Ramos (cell line): ENCODE results near the gene PITPNC1.
"Not testable (repeated sequence)": the region's sequence is repeated elsewhere in the genome, so short reads cannot be mapped to it uniquely, and the experiment has no call there.

ENCODE experiments used
- in situ Hi-C: fragments of 300-500 bp; cut with MboI; formaldehyde crosslinking; loops from one replicate; pipeline ENCODE4 v1.14.3; 2022; ENCODE audit warnings: low sequenced_read_pairs; ENCODE audit not compliant: unreplicated experiment

The PITPNC1 gene

GRCh38 chr17:67366193-67367157 is 10.6 kb upstream of the PITPNC1 start, which contains the start of gene PSMD12:
PSMD12 (minus strand) TSS chr17:67366577; CDS start chr17:67366519, 58 bp downstream.
- in situ Hi-C loops: loop anchor here (25.0 kb wide), 1 partner anchor 1121 kb away; no protein-coding TSS in a partner anchor

GRCh38 chr17:67369676-67370075 is 7.4 kb upstream of the PITPNC1 start:
- in situ Hi-C loops: loop anchor here (25.0 kb wide), 1 partner anchor 1118 kb away; no protein-coding TSS in a partner anchor

- in situ Hi-C loops: loop anchor here (25.0 kb wide), 1 partner anchor 1115 kb away; no protein-coding TSS in a partner anchor
Measured at GRCh38 chr17:67372751-67373150, 4.3 kb upstream of the PITPNC1 start.

GRCh38 chr17:67374329-67375053 is 2.6 kb upstream of the PITPNC1 start:
- in situ Hi-C loops: loop anchor here (5.0 to 25.0 kb wide), 2 partner anchors 313 to 1113 kb away; no protein-coding TSS in a partner anchor

GRCh38 chr17:67375054-67375427 is 2.0 kb upstream of the PITPNC1 start:
- in situ Hi-C loops: loop anchor here (5.0 kb wide), 1 partner anchor 312 kb away; no protein-coding TSS in a partner anchor

- in situ Hi-C loops: loop anchor here (5.0 kb wide), 1 partner anchor 312 kb away; no protein-coding TSS in a partner anchor
Measured at GRCh38 chr17:67375716-67376115, 1.4 kb upstream of the PITPNC1 start.

GRCh38 chr17:67376415-67376736 is 705 bp upstream of the PITPNC1 start:
- in situ Hi-C loops: loop anchor here (5.0 kb wide), 1 partner anchor 311 kb away; no protein-coding TSS in a partner anchor

- in situ Hi-C loops: loop anchor here (5.0 kb wide), 1 partner anchor 310 kb away; no protein-coding TSS in a partner anchor
Measured at GRCh38 chr17:67377488-67378453, 690 bp downstream of the PITPNC1 start.

- in situ Hi-C loops: loop anchor here (5.0 kb wide), 1 partner anchor 309 kb away; no protein-coding TSS in a partner anchor
Measured at GRCh38 chr17:67378454-67379250, 1.6 kb downstream of the PITPNC1 start.

- in situ Hi-C loops: loop anchor here (5.0 kb wide), 1 partner anchor 308 kb away; no protein-coding TSS in a partner anchor
Measured at GRCh38 chr17:67379251-67379630, 2.2 kb downstream of the PITPNC1 start.

- in situ Hi-C loops: no loop called here
Measured at GRCh38 chr17:67381929-67382257, 4.8 kb downstream of the PITPNC1 start.

- in situ Hi-C loops: no loop called here
Measured at GRCh38 chr17:67385122-67385988, 8.3 kb downstream of the PITPNC1 start.

GRCh38 chr17:67386965-67387551 is 10.0 kb downstream of the PITPNC1 start:
- in situ Hi-C loops: no loop called here

GRCh38 chr17:67388536-67388935 is 11.5 kb downstream of the PITPNC1 start:
- in situ Hi-C loops: not testable (repeated sequence)

GRCh38 chr17:67388986-67389385 is 11.9 kb downstream of the PITPNC1 start:
- in situ Hi-C loops: no loop called here

- in situ Hi-C loops: no loop called here
Measured at GRCh38 chr17:67390006-67390645, 13.0 kb downstream of the PITPNC1 start.
